Stomach smooth muscle (tissue), 2 donors: ENCODE data around the gene SRGAP3.

ENCODE experiments used
- H3K27ac ChIP-seq: one replicate; pipeline ENCODE4 v1.7.0; 2013; ENCODE audit warnings: mild to moderate bottlenecking, low read length, inconsistent platforms
- H3K27me3 ChIP-seq, 2 donors: one replicate each; pipeline ENCODE4 v1.7.0; 2013; ENCODE audit warnings: low read length in 2 of 2; ENCODE audit not compliant: insufficient read depth in 2 of 2, control insufficient read depth in 1 of 2
- H3K36me3 ChIP-seq, 2 donors: one replicate each; pipeline ENCODE4 v1.7.0; 2013; ENCODE audit warnings: low read length in 2 of 2; ENCODE audit not compliant: control insufficient read depth in 2 of 2, insufficient read depth in 2 of 2
- H3K4me1 ChIP-seq: one replicate; pipeline ENCODE4 v1.7.0; 2013; ENCODE audit warnings: low read length; ENCODE audit not compliant: control insufficient read depth, insufficient read depth
- H3K4me3 ChIP-seq, 2 donors: one replicate each; pipeline ENCODE4 v1.7.0; 2013; ENCODE audit warnings: low read length in 2 of 2
- H3K9ac ChIP-seq, 2 donors: one replicate each; pipeline ENCODE4 v1.7.0; 2013; ENCODE audit warnings: low read length in 2 of 2, mild to moderate bottlenecking in 1 of 2
- H3K9me3 ChIP-seq, 2 donors: one replicate each; pipeline ENCODE4 v1.7.0; 2013; ENCODE audit warnings: low read length in 2 of 2; ENCODE audit not compliant: control insufficient read depth in 2 of 2
- donor health status: healthy.
- donor health status: Pancreatic carcinoma.

The SRGAP3 gene

DNA sequence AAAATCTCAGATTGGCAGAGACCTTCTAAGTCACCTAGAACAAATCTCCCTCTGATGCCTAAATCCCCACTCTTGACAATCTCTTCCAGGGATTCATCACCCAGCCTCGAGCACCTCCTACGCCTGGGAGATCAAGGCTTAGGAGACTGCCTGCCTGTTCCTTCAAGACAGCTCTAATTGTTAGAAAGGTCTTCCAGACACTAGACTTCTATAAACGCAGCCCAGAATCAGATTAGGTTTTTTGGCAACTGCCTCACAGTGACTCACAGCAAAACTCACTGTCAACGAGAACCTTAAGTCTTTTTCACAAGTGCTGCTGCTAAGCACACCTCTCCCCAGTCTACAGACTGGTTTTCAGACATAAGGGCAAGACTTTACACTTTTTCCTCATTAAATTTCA lies 23.1 kb downstream of the SRGAP3 start:
- no peaks in the 10 kb centered on the region for H3K4me1 ChIP-seq
- H3K4me3 ChIP-seq: no peak overlapping the region
- H3K9ac ChIP-seq: no peak overlapping the region
- no peak overlapping the region for H3K27ac ChIP-seq
- no peaks in the 10 kb centered on the region for H3K36me3 ChIP-seq
- no peaks in the 10 kb centered on the region for H3K9me3 ChIP-seq
- H3K27me3 ChIP-seq: no peaks in the 10 kb centered on the region

DNA sequence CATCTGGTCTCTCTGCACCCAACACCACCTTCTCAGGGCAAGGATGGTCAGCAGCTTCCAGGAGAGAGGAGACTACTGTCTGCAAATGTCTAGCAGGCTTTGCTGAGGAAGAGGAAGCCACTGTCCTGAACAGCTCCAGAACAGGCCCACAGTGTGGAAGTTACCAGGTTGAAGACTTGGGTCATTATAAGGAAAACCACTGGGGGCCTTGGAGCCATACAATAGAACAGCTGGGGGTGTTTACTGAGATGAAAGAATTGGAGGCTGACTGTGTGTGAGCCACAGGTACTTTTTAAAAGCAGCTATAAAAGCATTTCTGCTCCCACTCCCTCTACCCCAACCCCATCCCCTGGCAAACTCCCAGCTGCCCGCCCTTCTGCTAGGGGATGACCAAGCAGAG lies 24.2 kb downstream of the SRGAP3 start:
- no peak overlapping the region for H3K4me3 ChIP-seq
- H3K4me1 ChIP-seq: no peaks in the 10 kb centered on the region
- no peaks in the 10 kb centered on the region for H3K9me3 ChIP-seq

DNA sequence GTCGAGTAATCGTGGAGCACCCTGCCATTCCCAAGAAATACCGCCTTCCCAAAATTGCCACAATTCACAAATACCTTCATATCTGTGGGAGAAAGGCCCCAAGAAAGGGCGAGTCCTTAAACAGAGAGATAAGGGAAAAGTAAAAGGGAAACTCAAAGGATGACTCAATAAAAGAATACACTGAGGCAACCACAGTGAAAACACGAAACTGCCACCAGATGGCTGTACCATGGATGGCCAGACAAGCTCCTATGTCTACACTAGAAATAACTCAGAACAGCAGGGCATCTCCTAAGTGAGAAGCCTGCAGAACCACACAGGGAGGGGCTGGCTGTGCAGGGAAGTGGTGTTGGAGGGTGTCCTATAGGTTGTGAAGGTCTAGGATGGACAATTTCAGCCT lies 25.0 kb downstream of the SRGAP3 start:
- Histone ChIP-seq H3K4me3 (no peak overlapping the region), H3K9ac (no peak overlapping the region), H3K27ac (no peak overlapping the region), H3K9me3 (no peaks in the 10 kb centered on the region), H3K36me3 (no peaks in the 10 kb centered on the region), H3K4me1 (no peaks in the 10 kb centered on the region), H3K27me3 (no peaks in the 10 kb centered on the region)

More for the DNA sequence above, 24.2 kb downstream of the SRGAP3 start:
- no peak overlapping the region for H3K9ac ChIP-seq
- H3K27ac ChIP-seq: no peak overlapping the region
- no peaks in the 10 kb centered on the region for H3K36me3 ChIP-seq
- no peaks in the 10 kb centered on the region for H3K27me3 ChIP-seq

DNA sequence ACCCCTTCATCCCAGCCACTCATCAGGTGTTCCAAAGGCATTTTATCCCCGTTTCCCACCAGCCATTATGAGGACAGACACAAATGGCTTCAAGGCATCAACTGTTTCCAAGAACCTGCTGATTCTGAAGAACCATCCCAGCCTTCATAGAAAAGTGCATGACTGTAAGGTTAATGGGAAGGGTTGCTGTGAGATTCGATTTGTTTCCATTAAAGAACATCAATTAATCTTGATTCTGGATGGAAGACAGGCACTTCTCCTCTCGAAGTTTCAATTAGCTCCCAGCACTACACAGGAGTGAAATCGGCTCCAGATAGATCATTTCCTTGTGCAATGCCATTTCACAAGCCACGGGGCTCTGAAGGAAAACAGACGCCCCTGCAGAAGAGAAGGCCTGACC lies 25.8 kb downstream of the SRGAP3 start:
- H3K27ac ChIP-seq: no peak overlapping the region
- no peaks in the 10 kb centered on the region for H3K27me3 ChIP-seq
- H3K36me3 ChIP-seq: no peaks in the 10 kb centered on the region
- no peaks in the 10 kb centered on the region for H3K4me1 ChIP-seq
- H3K9ac ChIP-seq: no peak overlapping the region
- no peaks in the 10 kb centered on the region for H3K9me3 ChIP-seq
- H3K4me3 ChIP-seq: no peak overlapping the region

DNA sequence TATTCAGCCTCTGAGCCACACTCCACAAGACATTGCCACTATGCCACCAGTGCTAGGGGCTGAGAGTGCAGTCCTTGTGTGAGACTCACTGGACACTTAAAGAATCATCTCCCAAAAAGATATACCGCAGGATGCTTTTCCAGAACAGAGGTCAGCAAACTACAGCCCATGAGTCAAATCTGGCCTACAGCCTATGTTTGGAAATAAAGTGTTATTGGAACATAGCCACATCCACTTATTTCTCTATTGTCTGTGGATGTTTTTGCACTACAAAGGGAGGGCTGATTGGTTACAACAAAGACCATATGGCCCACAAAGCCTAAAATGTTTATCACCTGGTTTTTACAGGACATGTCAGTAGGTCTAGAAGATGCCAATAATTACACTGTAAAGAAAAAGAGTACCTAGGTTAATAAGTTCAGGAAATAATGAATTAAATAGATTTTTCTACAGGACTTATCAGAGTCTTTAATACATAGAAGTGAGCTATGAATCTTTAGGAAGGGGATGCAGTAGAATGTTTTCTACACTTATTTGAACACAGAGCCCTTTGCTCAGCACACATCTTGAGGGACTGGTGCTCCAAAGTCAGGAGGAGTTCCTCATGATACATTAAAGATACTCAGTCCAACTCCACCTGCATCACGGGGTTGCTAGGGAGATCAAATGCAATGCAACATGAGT lies 26.3 kb downstream of the SRGAP3 start:
- Histone ChIP-seq H3K27me3 (no peaks in the 10 kb centered on the region), H3K4me1 (no peaks in the 10 kb centered on the region), H3K9me3 (no peaks in the 10 kb centered on the region), H3K9ac (no peak overlapping the region), H3K27ac (no peak overlapping the region), H3K4me3 (no peak overlapping the region), H3K36me3 (no peaks in the 10 kb centered on the region)

DNA sequence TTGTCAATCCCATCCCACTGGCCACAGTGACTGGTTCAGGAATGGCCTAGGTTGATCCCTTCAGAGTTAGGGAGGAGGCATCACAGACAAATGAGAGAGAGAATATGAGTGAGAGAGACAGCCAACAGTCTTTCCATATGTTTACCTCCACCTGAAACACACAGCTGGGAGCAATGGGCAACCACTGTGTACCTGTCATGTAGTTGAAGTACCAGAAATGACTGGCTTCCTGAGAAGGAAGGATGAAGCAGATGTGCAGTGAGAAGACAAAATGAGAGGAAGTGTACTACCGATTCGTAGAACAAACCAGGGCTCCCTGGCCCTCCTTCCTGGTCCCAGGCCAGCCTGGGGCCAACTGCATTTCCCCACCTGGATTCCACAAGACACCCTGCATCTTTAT lies 27.4 kb downstream of the SRGAP3 start:
- H3K4me1 ChIP-seq: no peaks in the 10 kb centered on the region
- no peak overlapping the region for H3K4me3 ChIP-seq
- no peaks in the 10 kb centered on the region for H3K36me3 ChIP-seq
- H3K9me3 ChIP-seq: no peaks in the 10 kb centered on the region
- H3K27me3 ChIP-seq: no peaks in the 10 kb centered on the region
- no peak overlapping the region for H3K9ac ChIP-seq
- no peak overlapping the region for H3K27ac ChIP-seq

DNA sequence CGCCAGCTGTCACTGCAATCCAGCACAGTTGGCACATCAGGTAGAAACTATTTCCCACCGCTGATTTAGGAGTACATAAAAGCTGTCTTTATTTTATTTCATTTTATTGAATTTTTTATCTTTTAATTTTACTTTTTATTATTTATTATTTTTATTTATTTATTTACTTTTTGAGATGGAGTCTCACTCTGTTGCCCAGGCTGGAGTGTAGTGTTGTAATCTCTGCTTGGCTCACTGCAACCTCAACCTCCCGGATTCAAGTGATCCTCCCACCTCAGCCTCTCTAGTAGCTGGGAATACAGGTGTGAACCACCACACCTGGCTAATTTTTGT lies 31.0 kb downstream of the SRGAP3 start:
- Histone ChIP-seq H3K27ac (no peak overlapping the region), H3K9me3 (no peaks in the 10 kb centered on the region), H3K27me3 (no peaks in the 10 kb centered on the region), H3K9ac (no peak overlapping the region), H3K36me3 (no peaks in the 10 kb centered on the region), H3K4me3 (no peak overlapping the region), H3K4me1 (no peaks in the 10 kb centered on the region)

DNA sequence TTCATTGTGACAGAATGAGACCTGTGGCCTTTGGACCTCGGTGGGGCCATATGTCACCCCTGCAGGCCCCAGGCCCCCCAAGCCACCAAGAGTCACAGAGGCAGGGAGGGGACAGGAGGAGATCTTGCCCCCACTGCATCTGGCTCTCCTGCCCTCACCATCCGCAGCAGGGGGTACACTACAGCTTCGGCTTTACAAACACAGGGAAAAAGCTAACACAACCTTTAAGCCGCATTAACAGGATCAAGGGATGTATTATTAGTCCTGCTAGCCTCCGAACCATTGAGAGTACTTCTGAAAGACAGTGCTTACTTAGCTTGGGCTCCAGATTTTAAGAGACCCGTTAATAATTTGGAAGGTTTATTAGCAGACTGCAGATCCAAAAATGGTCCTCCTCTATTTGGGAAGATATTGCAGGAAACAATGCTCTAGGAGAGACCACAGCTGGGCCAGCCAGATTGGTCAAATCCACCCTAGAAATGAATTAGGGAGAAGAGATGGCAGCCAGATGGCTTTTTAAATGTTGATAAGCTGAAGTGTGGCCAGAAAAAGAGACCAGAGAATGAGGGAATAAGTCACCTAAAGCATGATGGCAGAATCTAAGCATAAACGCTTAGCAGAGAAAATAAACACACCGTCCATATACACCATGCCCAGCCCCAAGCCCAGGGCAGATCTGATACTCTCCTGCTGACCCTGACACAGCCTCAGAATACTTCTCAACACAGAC lies 31.5 kb downstream of the SRGAP3 start:
- H3K9me3 ChIP-seq: no peaks in the 10 kb centered on the region
- H3K27ac ChIP-seq: no peak overlapping the region
- no peak overlapping the region for H3K9ac ChIP-seq
- no peaks in the 10 kb centered on the region for H3K36me3 ChIP-seq
- no peaks in the 10 kb centered on the region for H3K27me3 ChIP-seq
- no peak overlapping the region for H3K4me3 ChIP-seq
- H3K4me1 ChIP-seq: no peaks in the 10 kb centered on the region

DNA sequence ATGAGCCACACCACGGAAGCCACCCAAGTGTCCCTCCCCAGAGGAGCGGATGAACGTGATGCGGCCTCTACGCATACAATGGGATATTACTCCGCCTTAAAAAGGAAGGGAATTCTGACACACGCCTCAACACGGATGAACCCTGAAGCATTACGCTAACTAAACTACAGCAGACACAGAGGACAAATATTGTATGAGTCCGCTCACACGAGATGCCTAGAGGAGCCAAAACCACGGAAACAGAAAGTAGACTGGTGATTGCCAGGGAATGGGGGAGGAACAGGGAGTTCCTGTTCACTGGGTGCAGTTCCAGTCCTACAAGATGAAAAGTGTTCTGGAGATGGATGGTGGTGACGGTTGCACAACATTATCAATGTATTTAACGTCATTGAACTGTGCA lies 32.7 kb downstream of the SRGAP3 start:
- Histone ChIP-seq H3K36me3 (no peaks in the 10 kb centered on the region), H3K4me1 (no peaks in the 10 kb centered on the region), H3K9ac (no peak overlapping the region), H3K27me3 (no peaks in the 10 kb centered on the region), H3K27ac (no peak overlapping the region), H3K9me3 (no peaks in the 10 kb centered on the region), H3K4me3 (no peak overlapping the region)

DNA sequence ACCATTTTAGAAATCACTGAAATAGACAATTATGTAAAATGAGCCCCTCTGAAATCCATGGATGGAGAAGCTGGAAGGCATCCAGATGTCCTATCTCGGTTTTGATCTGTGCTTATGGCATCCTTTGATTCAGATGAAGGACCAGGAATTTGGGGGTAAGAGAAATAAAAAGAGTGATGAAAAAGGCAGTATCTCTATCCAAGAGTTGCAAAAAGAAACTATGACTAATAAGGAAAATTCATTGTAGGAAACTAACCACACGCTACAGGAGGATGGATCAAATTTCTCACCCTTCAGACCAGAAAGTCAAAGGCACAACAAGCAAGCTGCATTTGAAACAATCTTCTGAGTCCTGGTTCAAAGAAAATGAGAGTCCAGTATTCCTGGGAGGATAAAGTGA lies 34.8 kb downstream of the SRGAP3 start:
- no peak overlapping the region for H3K9ac ChIP-seq
- no peak overlapping the region for H3K4me3 ChIP-seq
- H3K36me3 ChIP-seq: no peaks in the 10 kb centered on the region
- H3K27ac ChIP-seq: no peak overlapping the region
- H3K9me3 ChIP-seq: no peaks in the 10 kb centered on the region
- H3K27me3 ChIP-seq: no peaks in the 10 kb centered on the region
- H3K4me1 ChIP-seq: no peaks in the 10 kb centered on the region

DNA sequence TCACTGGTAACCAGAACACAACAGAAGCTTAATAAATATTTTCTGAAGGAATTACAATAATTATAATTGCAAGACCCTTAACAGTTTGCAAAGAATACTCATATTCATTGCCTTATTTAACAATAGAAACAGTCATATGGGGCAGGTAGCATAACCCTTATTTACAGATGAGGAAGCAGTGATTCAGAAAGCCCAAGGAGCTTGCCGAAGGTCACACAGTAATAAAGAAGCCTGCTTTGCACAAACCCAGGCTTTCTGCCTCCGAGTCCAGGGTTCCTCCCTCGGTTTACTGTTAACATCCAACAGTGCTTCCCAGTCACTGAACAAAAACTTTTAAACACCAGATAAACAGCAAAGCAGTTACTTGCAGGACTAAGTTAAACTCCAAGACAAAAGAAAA lies 35.3 kb downstream of the SRGAP3 start:
- H3K36me3 ChIP-seq: no peaks in the 10 kb centered on the region

More for the DNA sequence above, 35.3 kb downstream of the SRGAP3 start:
- Histone ChIP-seq H3K27ac (no peak overlapping the region), H3K4me3 (no peak overlapping the region), H3K27me3 (no peaks in the 10 kb centered on the region), H3K9ac (no peak overlapping the region), H3K9me3 (no peaks in the 10 kb centered on the region), H3K4me1 (no peaks in the 10 kb centered on the region)
